ENCODE data around the gene CFAP119.

DNA sequence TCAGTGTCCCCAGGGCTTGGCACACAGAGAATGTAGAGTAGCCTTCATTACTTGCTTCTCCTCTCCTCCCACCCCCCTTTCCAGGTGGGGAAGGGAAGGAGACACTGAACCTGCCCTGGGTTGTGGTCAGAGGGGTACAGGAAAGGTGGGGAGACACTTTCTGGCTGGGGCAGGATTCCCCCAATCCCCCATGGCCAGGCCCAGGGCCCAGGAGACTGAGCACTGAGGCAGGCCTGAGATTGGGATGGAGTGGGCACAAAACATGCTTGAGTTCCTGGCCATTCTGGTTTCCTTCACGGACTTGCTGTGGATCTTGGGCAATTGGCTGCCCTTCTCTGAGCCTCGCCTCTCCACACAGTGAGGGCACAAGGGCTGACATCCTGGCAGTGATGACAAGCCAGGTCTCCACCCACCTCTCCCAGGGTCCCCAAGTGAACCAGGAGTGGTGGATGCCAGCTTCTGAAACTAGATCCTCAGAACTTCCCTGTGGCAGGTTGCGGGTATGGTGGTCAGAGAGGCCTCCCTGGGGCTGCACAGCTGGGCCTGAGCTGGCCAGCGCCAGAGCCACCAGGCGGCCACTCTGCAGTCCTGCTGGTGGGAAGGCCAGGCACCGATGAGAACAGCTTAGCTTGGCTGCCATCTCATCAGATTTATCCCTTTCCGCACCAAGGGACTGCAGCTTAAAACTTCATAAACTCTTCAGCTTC lies 15.9 kb upstream of the CFAP119 start:
- TF ChIP-seq, protein P1, sequence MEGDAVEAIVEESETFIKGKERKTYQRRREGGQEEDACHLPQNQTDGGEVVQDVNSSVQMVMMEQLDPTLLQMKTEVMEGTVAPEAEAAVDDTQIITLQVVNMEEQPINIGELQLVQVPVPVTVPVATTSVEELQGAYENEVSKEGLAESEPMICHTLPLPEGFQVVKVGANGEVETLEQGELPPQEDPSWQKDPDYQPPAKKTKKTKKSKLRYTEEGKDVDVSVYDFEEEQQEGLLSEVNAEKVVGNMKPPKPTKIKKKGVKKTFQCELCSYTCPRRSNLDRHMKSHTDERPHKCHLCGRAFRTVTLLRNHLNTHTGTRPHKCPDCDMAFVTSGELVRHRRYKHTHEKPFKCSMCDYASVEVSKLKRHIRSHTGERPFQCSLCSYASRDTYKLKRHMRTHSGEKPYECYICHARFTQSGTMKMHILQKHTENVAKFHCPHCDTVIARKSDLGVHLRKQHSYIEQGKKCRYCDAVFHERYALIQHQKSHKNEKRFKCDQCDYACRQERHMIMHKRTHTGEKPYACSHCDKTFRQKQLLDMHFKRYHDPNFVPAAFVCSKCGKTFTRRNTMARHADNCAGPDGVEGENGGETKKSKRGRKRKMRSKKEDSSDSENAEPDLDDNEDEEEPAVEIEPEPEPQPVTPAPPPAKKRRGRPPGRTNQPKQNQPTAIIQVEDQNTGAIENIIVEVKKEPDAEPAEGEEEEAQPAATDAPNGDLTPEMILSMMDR (IDR thresholded peaks at IDR 0.05; ENCODE audit: borderline replicate concordance, extremely low read depth, low read length, poor library complexity, severe bottlenecking): no peak
- TF ChIP-seq EZH2 (IDR thresholded peaks at IDR 0.05; ENCODE audit: borderline replicate concordance, low read depth, low read length, severe bottlenecking): no peak
